HG02642 (cell line): ENCODE measurements around the gene DDX31.

Experiments
- ATAC-seq: cut with Tn5 transposase; IDR thresholded peaks from one replicate; pipeline ENCODE4 v1.9.1; 2021; ENCODE audit warnings: mild to moderate bottlenecking; ENCODE audit not compliant: unreplicated experiment, poor library complexity

DDX31 gene

GRCh38 chr9:132552041-132552440, 117.7 kb downstream of the DDX31 start:
- ATAC-seq, result no peak

DNA sequence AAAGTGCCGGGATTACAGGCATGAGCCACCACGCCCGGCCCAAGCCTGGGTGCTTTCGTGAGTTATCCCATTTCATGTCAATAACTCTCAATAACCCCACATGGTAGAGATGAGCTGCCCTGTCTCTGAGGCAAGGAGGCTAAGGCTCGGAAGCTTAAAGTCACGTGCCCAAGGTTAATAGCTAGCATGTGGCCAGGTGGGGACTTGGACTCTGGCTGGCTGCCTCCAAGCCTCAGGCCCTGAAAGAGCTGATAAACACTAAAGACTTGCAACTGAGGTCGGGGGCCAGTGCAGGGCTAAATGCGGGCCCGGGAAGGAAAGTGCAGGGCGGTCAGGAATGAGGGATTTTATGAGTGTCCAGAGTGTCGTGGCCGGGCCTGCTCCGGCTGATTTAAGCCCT, 118.2 kb downstream of the DDX31 start:
- ATAC-seq, result no peak

DNA sequence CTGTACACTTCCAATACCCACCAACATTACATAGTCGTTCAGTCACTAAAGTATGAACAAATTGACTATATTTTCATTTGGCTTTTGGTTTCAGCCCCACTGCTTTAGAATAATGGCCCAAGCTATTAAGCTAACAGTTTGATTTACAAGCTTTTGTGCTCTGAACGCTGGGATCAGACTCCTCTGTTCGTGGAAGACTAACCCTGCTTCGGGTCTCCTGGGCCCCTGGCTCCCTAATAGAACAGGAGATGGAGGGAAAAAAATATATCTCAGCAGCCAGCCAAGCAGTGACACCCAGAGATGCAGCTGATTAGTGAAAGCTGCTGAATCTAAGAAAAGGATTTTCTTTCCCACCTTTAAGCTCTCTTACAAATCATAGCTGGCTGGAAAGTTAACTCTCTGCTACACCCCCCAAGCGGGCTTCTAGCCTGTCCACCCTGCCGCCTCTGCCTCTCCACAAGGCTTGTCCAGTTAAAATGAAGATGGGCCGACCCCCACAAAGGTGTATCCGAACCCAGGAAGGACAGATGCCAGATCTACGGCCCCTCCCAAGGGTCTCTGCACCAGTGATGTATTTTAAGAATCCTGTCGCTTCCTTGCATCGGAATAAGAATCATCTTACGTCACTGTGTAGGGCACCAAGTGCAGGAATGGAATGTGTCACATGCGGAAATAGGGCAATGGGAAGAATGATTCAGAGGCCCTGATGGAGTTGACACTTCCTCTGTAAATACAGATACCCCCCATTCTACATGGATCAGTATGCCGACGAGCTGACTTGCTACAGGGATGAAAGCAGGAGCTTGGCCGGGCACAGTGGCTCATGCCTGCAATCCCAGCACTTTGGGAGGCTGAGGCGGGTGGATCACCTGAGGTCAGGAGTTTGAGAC, 120.8 kb downstream of the DDX31 start:
- ATAC-seq, result no peak

GRCh38 chr9:132547976-132548730, 121.6 kb downstream of the DDX31 start:
- no peak for ATAC-seq

DNA sequence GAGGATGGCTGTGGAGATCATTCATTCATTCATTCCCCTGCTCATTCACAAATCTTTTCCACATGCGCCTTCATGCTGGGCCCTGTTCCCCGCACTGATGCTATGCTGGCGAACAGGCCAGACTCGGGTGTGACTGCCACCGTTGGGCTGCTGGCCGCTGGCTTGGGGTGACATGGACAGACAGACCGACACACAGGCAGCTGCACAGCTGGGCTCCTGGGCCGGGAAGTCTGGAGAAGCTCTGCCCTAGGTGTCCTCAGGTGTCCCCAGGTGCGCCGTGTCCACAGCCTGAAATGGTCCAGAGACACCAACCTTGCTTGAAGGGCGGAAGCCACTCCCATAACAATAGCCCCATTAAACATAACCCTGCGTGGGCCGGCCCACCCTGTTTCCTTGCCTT, 122.3 kb downstream of the DDX31 start:
- no peak for ATAC-seq

- no peak for ATAC-seq
Measured at GRCh38 chr9:132547052-132547431, 122.7 kb downstream of the DDX31 start.

DNA sequence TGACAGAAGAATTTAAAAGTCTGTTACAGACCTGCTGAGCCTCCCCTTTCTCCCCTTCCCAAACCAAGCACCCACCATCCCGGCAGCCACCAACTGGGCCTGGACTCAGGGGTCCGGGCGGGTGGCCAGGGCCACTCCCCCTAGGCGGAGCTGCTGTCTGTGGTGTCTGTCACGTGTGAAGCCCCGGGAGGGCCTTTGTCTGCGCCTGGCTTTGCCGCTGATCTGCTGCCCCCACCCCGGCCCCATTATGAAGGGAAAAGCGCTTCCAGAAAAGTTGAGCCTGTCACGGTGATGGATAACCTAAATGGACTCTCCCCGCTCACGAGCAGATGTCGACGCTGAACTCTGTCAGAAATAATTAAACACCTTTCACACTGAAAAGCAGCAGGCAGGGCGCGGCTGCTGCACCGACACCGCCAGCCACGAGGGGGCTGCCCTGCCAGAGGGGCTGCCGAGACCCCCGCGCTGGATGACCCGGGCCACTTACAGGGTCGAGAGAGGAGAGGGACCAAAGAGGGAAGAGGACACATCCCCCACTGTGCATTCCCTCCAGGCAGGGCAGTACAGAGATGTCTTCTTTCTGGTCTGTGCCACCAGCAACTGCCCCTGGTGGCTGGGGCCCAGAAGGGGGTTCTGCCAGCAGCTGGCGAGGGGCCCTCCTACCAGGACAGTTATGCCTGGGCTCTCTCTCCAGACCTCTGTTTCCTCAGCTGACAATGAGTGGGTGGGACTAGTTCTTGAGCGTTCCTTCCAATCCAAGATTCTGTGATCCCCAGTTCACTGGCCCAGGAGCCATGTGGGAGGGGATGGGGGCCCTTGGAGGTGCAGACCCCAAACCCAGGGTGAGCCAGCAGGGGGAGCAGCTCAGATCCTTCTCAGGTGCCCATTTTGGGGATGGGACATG, 123.4 kb downstream of the DDX31 start:
- no peak for ATAC-seq

- ATAC-seq, result no peak
Measured at GRCh38 chr9:132545578-132545977, 124.2 kb downstream of the DDX31 start.

DNA sequence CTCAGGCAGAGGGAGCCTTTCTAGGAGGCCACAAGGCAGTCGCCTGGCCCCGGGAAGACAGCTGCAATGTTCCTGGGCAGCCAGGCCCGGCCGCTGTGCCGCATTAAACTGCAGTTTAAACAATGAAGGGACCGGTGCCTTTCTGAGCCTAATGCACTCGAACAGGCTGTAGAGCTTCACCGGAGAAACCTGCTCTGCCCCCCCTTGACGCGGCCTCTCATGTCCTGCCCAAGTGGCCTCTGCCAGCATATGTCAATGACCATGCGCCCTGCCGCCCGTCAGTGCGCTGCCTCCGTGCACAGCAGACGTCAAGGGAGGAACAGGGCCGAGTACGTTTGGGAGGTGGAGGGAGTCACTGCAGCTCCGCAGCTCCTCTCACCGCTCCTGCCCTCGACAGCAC, 125.8 kb downstream of the DDX31 start:
- no peak for ATAC-seq

- no peak for ATAC-seq
Measured at GRCh38 chr9:132543251-132543650, 126.5 kb downstream of the DDX31 start.
